Fibroblast of lung (primary cell): Measurements from ENCODE around the gene PAGR1. TPM values are rescaled to one million over a fixed set of nuclear protein-coding genes. Genes with fewer than 3 reads are reported as not detected.

Source experiments
- DNase-seq, 2 donors: peaks; one replicate each; pipeline versions ENCODE4 v3.0.0 to v3.0.0-alpha.2; 2010; ENCODE audit warnings: low read depth in 2 of 2
- H2AFZ ChIP-seq: 2 replicates; pipeline ENCODE4 v1.5.1; 2012; ENCODE audit warnings: low read length, control low read depth, inconsistent platforms
- H3K27ac ChIP-seq: 2 replicates; pipeline ENCODE4 v1.5.1; 2011; ENCODE audit warnings: low read length, control low read depth; ENCODE audit not compliant: insufficient read depth
- H3K27me3 ChIP-seq: 2 replicates; pipeline ENCODE4 v1.5.1; 2011; ENCODE audit warnings: mild to moderate bottlenecking, low read length; ENCODE audit not compliant: control insufficient read depth, insufficient read depth
- H3K36me3 ChIP-seq: 2 replicates; pipeline ENCODE4 v1.5.1; 2011; ENCODE audit warnings: low read length; ENCODE audit not compliant: control insufficient read depth, insufficient read depth
- H3K4me1 ChIP-seq: 2 replicates; pipeline ENCODE4 v1.5.1; 2011; ENCODE audit warnings: low read length; ENCODE audit not compliant: control insufficient read depth, insufficient read depth; ENCODE audit errors: extremely low read depth
- H3K4me2 ChIP-seq: 2 replicates; pipeline ENCODE4 v1.5.1; 2011; ENCODE audit warnings: low read length, control low read depth; ENCODE audit not compliant: insufficient read depth; ENCODE audit errors: extremely low read depth
- H3K4me3 ChIP-seq, 4 experiments: fragments of 200-600 bp in 1 of 4; sonication (generic) in 1 of 4; replicated peaks in 1 of 4; 2 replicates each; pipeline ENCODE4 v1.5.1; 2011 to 2016; ENCODE audit warnings: low read length in 4 of 4, low read depth in 3 of 4, mild to moderate bottlenecking in 3 of 4, control low read depth in 2 of 4, inconsistent platforms in 1 of 4, mixed read lengths in 1 of 4; ENCODE audit not compliant: insufficient read depth in 1 of 4; ENCODE audit errors: control extremely low read depth in 1 of 4
- H3K79me2 ChIP-seq: 2 replicates; pipeline ENCODE4 v1.5.1; 2012; ENCODE audit warnings: mild to moderate bottlenecking, low read length, inconsistent platforms; ENCODE audit not compliant: control insufficient read depth, insufficient read depth
- H3K9ac ChIP-seq: 2 replicates; pipeline ENCODE4 v1.5.1; 2011; ENCODE audit warnings: mild to moderate bottlenecking, low read length, control low read depth; ENCODE audit not compliant: insufficient read depth
- H3K9me3 ChIP-seq: 2 replicates; pipeline ENCODE4 v1.5.1; 2012; ENCODE audit warnings: low read depth, low read length; ENCODE audit not compliant: control insufficient read depth, insufficient read depth
- H4K20me1 ChIP-seq: 2 replicates; pipeline ENCODE4 v1.5.1; 2011; ENCODE audit warnings: low read length; ENCODE audit not compliant: control insufficient read depth, insufficient read depth; ENCODE audit errors: extremely low read depth
- CTCF ChIP-seq, 2 donors: IDR thresholded peaks in 1 of 2; conservative IDR thresholded peaks in 1 of 2; 1 replicate in 1 of 2; 2 replicates in 1 of 2; pipeline ENCODE4 v1.5.1; 2011 to 2012; ENCODE audit warnings: low read length in 2 of 2, control low read depth in 1 of 2, inconsistent platforms in 1 of 2, low read depth in 1 of 2, mild to moderate bottlenecking in 1 of 2
- EZH2 ChIP-seq: IDR thresholded peaks from 2 replicates; pipeline ENCODE4 v1.5.1; 2012; ENCODE audit warnings: low read length, control low read depth, mild to moderate bottlenecking; ENCODE audit errors: missing control alignments
- polyA plus RNA-seq, 2 donors: library from polyadenylated mRNA; depleted of rRNA in 1 of 2; stranded (reverse) in 1 of 2; unstranded in 1 of 2; fragments of >200 nt; gene quantifications; 2 replicates each; pipeline ENCODE4 v1.2.1, GENCODE V29; 2011 to 2012; ENCODE audit warnings: missing spikeins in 1 of 2
- total RNA-seq: library from RNA; depleted of rRNA; stranded (reverse); fragments of >200 nt; gene quantifications from 2 replicates; pipeline ENCODE4 v1.2.1, GENCODE V29; 2014

Gene PAGR1
- total and polyA plus RNA-seq, 2 donors (not counting 1 experiment from before 2014, with no cell fraction given), result 10.0 to 10.7 TPM

DNA sequence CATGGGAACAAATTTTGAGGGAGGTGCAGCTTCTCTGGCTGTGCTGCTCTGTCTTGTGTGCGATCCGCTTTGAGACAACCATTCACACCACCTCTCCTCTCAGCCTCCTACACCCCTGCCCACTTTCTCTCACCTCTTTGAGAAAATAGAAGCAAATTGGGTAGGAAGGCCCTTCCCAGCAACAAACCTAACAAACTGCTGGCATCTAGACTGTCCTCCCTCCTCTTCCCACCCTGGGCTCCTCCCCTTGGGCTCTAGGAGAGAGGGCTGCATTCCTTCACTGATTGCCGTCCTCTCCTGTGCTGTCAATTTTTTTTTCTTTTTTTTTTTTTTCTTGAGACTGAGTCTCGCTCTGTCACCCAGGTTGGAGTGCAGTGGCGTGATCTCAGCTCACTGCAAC is 33.6 kb downstream of the PAGR1 start:
- TF ChIP-seq CTCF (conservative IDR thresholded peaks at IDR 0.05 in 1 of 2, IDR thresholded peaks at IDR 0.05 in 1 of 2; ENCODE audit: low read depth in 1 of 2, low read length in 2 of 2) (no peak), EZH2 (no peak)
- DNase-seq, result no peak

DNA sequence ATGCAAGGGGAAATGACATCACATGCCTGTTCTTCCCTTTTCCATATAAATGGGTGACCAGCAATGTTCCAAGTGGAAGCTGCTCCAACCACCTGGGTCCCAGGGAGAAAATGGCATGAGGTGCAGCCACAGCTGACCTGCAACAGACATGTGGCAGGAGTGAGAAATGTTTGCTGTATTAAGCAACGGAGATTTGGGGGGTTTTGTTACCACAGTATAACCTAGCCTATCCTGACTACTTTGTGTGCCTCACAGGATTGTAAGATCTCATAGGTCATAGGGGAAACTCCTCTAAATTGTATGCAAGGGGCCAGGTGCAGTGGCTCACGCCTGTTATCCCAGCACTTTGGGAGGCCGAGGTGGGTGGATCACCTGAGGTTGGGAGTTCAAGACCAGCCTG is 35.0 kb downstream of the PAGR1 start:
- TF ChIP-seq EZH2 (no peak), CTCF (conservative IDR thresholded peaks at IDR 0.05 in 1 of 2, IDR thresholded peaks at IDR 0.05 in 1 of 2; ENCODE audit: low read depth in 1 of 2, low read length in 2 of 2) (no peak)
- Histone ChIP-seq H3K4me1 (no peaks in the 10 kb centered on the region), H3K27me3 (no peaks in the 10 kb centered on the region), H3K79me2 (no peaks in the 10 kb centered on the region), H3K4me2 (no peak overlapping the region), H3K9ac (no peak overlapping the region), H2AFZ (no peak overlapping the region), H3K27ac (no peak overlapping the region), H4K20me1 (no peaks in the 10 kb centered on the region), H3K36me3 (peaks cover 24% of the 10 kb centered on the region), H3K4me3 (no peak overlapping the region), H3K9me3 (no peaks in the 10 kb centered on the region)
- DNase-seq, result no peak

More for the DNA sequence above, 33.6 kb downstream of the PAGR1 start:
- no peaks in the 10 kb centered on the region for H3K27me3 ChIP-seq
- no peak overlapping the region for H2AFZ ChIP-seq
- no peak overlapping the region for H3K27ac ChIP-seq
- no peaks in the 10 kb centered on the region for H3K4me1 ChIP-seq
- no peak overlapping the region for H3K4me2 ChIP-seq
- H3K79me2 ChIP-seq, result no peaks in the 10 kb centered on the region
- H3K36me3 ChIP-seq, result peaks cover 36% of the 10 kb centered on the region
- H4K20me1 ChIP-seq, result no peaks in the 10 kb centered on the region
- H3K4me3 ChIP-seq, result no peak overlapping the region
- H3K9me3 ChIP-seq, result no peaks in the 10 kb centered on the region
- H3K9ac ChIP-seq, result no peak overlapping the region

DNA sequence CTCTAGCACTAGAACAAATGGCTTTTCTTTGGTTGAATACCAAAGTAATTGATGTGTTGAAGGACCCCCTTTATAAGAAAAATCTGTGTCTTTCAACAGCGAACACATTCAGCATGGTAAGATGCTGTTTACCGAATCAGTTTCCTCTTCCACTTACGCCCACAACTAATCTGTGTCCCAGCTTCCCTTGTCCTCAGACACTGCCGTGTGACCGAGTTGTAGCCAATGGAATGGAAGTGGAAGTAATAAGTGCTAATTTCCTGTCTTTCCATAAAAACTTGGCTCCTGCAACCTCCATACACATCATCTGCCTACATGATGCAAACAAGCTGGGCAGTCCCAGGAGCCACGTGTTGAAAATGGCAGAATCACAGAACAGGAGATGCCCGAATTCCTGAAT is 36.7 kb downstream of the PAGR1 start:
- no peak overlapping the region for H3K4me2 ChIP-seq

More for the DNA sequence above, 36.7 kb downstream of the PAGR1 start:
- Histone ChIP-seq H3K9me3 (no peaks in the 10 kb centered on the region), H3K4me3 (no peak overlapping the region), H3K79me2 (no peaks in the 10 kb centered on the region), H3K36me3 (peaks cover 15% of the 10 kb centered on the region), H3K9ac (no peak overlapping the region), H4K20me1 (no peaks in the 10 kb centered on the region), H3K27ac (no peak overlapping the region), H3K27me3 (no peaks in the 10 kb centered on the region), H2AFZ (no peak overlapping the region), H3K4me1 (no peaks in the 10 kb centered on the region)
- no peak for TF ChIP-seq CTCF (conservative IDR thresholded peaks at IDR 0.05 in 1 of 2, IDR thresholded peaks at IDR 0.05 in 1 of 2; ENCODE audit: low read depth in 1 of 2, low read length in 2 of 2)
- TF ChIP-seq EZH2, result no peak
- peak; percentile 31 to 62 for DNase-seq
